Panc1 (cell line): Measurements from ENCODE around the gene NSUN2. TPM values are rescaled to one million over a fixed set of nuclear protein-coding genes. Genes with fewer than 3 reads are reported as not detected.

ENCODE experiments used
- ATAC-seq: fragments of 200-7000 bp; cut with Tn5 transposase; 2 replicates; pipeline ENCODE4 v1.9.1; 2020; ENCODE audit warnings: mild to moderate bottlenecking, moderate library complexity
- BruUV-seq: library from RNA; stranded (reverse); fragments of 400-500 nt; replicated peaks from 2 replicates; lab custom pipeline; 2021; lab: Mats Ljungman, UMichigan
- CTCF ChIA-PET: fragments of 300-600 bp; sonication (Branson Sonifier 250); formaldehyde crosslinking; loops from one replicate; lab custom pipeline; 2022; ENCODE audit warnings: antibody characterized with exemption; lab: Charles Lee
- POLR2A ChIA-PET: fragments of 300-600 bp; sonication (Branson Sonifier 250); formaldehyde crosslinking; loops from one replicate; lab custom pipeline; 2022; ENCODE audit warnings: antibody characterized with exemption; lab: Charles Lee
- DNase-seq: peaks from one replicate; pipeline ENCODE4 v3.0.0-alpha.2; 2010; ENCODE audit warnings: low read depth, low spot score
- H3K27ac ChIP-seq: 2 replicates; pipeline ENCODE4 v1.5.1; 2011; ENCODE audit warnings: mild to moderate bottlenecking, low read length, inconsistent platforms
- H3K27me3 ChIP-seq: fragments of 200-500 bp; sonication (Bioruptor generic); 2 replicates; pipeline ENCODE4 v1.6.0; 2014; ENCODE audit warnings: low read length, inconsistent platforms; ENCODE audit not compliant: control insufficient read depth, insufficient read depth
- H3K36me3 ChIP-seq: fragments of 200-500 bp; sonication (Bioruptor generic); 2 replicates; pipeline ENCODE4 v1.5.1; 2014; ENCODE audit warnings: inconsistent platforms, mild to moderate bottlenecking, low read length, moderate library complexity; ENCODE audit not compliant: control insufficient read depth, insufficient read depth
- H3K4me1 ChIP-seq: 2 replicates; pipeline ENCODE4 v1.5.1; 2011; ENCODE audit warnings: inconsistent platforms, mild to moderate bottlenecking, low read length, moderate library complexity; ENCODE audit not compliant: control insufficient read depth, insufficient read depth
- H3K4me3 ChIP-seq, 2 experiments: 2 replicates each; pipeline ENCODE4 v1.5.1; 2011 to 2012; ENCODE audit warnings: low read depth in 2 of 2, low read length in 2 of 2, mild to moderate bottlenecking in 2 of 2, inconsistent platforms in 1 of 2, moderate library complexity in 1 of 2
- H3K9me3 ChIP-seq: fragments of 200-500 bp; sonication (Bioruptor generic); 2 replicates; pipeline ENCODE4 v1.5.1; 2014; ENCODE audit warnings: low read depth, mild to moderate bottlenecking, inconsistent platforms, low read length, moderate library complexity; ENCODE audit not compliant: control insufficient read depth, insufficient read depth
- POLR2AphosphoS5 ChIP-seq: IDR thresholded peaks from 2 replicates; pipeline ENCODE4 v1.6.1; 2012; ENCODE audit warnings: mild to moderate bottlenecking, low read depth, low read length, moderate library complexity
- SIN3A ChIP-seq: IDR thresholded peaks from 2 replicates; pipeline ENCODE4 v1.6.1; 2012; ENCODE audit warnings: low read depth, mild to moderate bottlenecking, low read length, moderate library complexity, borderline replicate concordance; ENCODE audit not compliant: insufficient read depth
- TCF7L2 ChIP-seq: IDR thresholded peaks from 2 replicates; pipeline ENCODE4 v1.6.1; 2011; ENCODE audit warnings: mild to moderate bottlenecking, low read depth, low read length, inconsistent platforms
- in situ Hi-C: cut with HindIII; loops from 2 replicates; pipeline ENCODE4 v1.10.0; 2016; ENCODE audit warnings: low sequenced_read_pairs, low pct_unique_long_range_greater_than_20kb
- intact Hi-C: fragments of 100-400 bp; cut with micrococcal nuclease; formaldehyde crosslinking; loops from one replicate; pipeline ENCODE4 v1.10.0; 2022; ENCODE audit not compliant: unreplicated experiment
- total RNA-seq: library from RNA; stranded (reverse); gene quantifications from one replicate; pipeline ENCODE4 v1.2.1, GENCODE V29; 2021; ENCODE audit not compliant: unreplicated experiment
- TF ChIP-seq, protein P1 (sequence below), 2 experiments: IDR thresholded peaks; 2 replicates each; pipeline ENCODE4 v1.6.1; 2011 to 2012; ENCODE audit warnings: low read depth in 2 of 2, control low read depth in 1 of 2, low read length in 1 of 2, mild to moderate bottlenecking in 1 of 2, moderate library complexity in 1 of 2; ENCODE audit not compliant: insufficient read depth in 1 of 2
- TF ChIP-seq, protein P2 (sequence below): fragments of 450-650 bp; IDR thresholded peaks from 2 replicates; pipeline ENCODE4 v1.5.1; 2017; ENCODE audit warnings: mild to moderate bottlenecking

Gene NSUN2
- total RNA-seq, 1 experiment from 2014 or later, result 125 TPM

DNA sequence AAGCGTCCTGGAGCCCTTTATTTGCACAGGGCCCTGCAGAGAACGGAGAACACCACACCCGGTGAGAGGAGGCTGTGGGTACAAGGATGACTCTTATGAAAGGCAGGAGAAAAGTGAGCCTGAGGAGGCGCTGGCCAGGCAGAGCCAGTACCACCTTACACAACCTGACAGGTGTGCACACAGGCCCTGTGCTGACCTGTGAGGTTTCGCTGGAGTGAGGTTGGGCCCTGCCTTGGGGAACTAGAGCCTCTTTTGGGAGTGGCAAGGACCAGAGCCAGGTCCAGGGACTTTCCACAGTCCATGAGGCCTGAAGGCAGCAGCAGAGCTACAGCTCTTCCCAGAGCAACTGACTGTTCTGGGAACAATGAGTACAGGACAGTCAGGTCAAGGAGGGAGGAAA is 3.4 kb upstream of the NSUN2 start:
- peaks cover 10% of the 10 kb centered on the region for H3K36me3 ChIP-seq
- ChIA-PET POLR2A (no interaction called here), CTCF (interaction anchor here (0.9 kb wide), 1 partner anchor 12 kb away, joined by 5 read pairs; no protein-coding TSS in a partner anchor)
- ATAC-seq, result no peak
- no peak overlapping the region for H3K4me3 ChIP-seq
- H3K4me1 ChIP-seq, result peaks cover 32% of the 10 kb centered on the region
- H3K27ac ChIP-seq, result no peak overlapping the region
- intact Hi-C loops (loop anchor here (10.0 kb wide), 2 partner anchors 79 to 109 kb away; partner anchors contain the start of gene TENT4A), in situ Hi-C loops (no loop called here)
- H3K9me3 ChIP-seq, result no peaks in the 10 kb centered on the region
- H3K27me3 ChIP-seq, result no peaks in the 10 kb centered on the region
- BruUV-seq, result no TSS peak
- TF ChIP-seq TCF7L2 (no peak), POLR2AphosphoS5 (no peak), SIN3A (no peak)
- TF ChIP-seq, protein P1, sequence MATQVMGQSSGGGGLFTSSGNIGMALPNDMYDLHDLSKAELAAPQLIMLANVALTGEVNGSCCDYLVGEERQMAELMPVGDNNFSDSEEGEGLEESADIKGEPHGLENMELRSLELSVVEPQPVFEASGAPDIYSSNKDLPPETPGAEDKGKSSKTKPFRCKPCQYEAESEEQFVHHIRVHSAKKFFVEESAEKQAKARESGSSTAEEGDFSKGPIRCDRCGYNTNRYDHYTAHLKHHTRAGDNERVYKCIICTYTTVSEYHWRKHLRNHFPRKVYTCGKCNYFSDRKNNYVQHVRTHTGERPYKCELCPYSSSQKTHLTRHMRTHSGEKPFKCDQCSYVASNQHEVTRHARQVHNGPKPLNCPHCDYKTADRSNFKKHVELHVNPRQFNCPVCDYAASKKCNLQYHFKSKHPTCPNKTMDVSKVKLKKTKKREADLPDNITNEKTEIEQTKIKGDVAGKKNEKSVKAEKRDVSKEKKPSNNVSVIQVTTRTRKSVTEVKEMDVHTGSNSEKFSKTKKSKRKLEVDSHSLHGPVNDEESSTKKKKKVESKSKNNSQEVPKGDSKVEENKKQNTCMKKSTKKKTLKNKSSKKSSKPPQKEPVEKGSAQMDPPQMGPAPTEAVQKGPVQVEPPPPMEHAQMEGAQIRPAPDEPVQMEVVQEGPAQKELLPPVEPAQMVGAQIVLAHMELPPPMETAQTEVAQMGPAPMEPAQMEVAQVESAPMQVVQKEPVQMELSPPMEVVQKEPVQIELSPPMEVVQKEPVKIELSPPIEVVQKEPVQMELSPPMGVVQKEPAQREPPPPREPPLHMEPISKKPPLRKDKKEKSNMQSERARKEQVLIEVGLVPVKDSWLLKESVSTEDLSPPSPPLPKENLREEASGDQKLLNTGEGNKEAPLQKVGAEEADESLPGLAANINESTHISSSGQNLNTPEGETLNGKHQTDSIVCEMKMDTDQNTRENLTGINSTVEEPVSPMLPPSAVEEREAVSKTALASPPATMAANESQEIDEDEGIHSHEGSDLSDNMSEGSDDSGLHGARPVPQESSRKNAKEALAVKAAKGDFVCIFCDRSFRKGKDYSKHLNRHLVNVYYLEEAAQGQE (IDR thresholded peaks at IDR 0.05; ENCODE audit: insufficient read depth in 1 of 2, low read depth in 2 of 2, low read length in 1 of 2), result no peak
- TF ChIP-seq, protein P2, sequence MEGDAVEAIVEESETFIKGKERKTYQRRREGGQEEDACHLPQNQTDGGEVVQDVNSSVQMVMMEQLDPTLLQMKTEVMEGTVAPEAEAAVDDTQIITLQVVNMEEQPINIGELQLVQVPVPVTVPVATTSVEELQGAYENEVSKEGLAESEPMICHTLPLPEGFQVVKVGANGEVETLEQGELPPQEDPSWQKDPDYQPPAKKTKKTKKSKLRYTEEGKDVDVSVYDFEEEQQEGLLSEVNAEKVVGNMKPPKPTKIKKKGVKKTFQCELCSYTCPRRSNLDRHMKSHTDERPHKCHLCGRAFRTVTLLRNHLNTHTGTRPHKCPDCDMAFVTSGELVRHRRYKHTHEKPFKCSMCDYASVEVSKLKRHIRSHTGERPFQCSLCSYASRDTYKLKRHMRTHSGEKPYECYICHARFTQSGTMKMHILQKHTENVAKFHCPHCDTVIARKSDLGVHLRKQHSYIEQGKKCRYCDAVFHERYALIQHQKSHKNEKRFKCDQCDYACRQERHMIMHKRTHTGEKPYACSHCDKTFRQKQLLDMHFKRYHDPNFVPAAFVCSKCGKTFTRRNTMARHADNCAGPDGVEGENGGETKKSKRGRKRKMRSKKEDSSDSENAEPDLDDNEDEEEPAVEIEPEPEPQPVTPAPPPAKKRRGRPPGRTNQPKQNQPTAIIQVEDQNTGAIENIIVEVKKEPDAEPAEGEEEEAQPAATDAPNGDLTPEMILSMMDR, result no peak
- no peak for DNase-seq

DNA sequence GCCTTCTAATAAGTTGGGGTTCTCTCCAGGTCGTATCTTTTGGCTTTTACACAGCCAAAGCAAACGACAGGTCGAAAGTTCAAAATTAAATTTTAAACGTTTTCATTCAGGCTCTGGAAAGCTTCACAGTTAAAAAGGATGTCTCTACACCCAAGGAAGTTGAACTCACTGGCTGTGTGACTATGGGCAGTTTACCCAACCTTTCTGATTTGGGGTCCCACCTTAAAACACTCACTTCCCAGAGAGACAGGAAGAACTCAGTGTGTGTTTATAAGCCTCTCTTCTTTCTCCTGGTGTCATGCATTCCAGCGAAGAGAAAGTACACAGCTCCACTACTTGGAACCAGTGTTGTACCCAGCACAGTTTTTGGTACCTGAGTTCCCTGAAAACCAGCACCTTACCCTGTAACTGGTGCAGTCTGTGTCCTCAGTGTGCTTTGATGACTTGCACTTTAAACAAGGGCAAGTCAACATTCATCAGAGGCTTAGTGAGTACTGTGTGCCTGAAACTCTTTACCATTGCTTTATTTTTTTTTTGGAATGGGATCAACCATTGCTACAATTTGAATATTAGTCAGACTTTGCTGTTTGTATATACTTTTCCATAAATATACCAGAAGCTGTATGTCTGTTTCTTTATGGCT is 2.1 kb upstream of the NSUN2 start:
- POLR2A ChIA-PET, result no interaction called here
- Histone ChIP-seq H3K27me3 (no peaks in the 10 kb centered on the region), H3K36me3 (peaks cover 17% of the 10 kb centered on the region), H3K4me1 (peaks cover 34% of the 10 kb centered on the region), H3K4me3 (peak overlapping the region; percentile 96 to 100), H3K27ac (peak overlapping the region; percentile 98), H3K9me3 (no peaks in the 10 kb centered on the region)
- TF ChIP-seq, protein P1 (IDR thresholded peaks at IDR 0.05; ENCODE audit: insufficient read depth in 1 of 2, low read depth in 2 of 2, low read length in 1 of 2), result no peak
- TF ChIP-seq, protein P2, result no peak
- no peak for TF ChIP-seq POLR2AphosphoS5
- TF ChIP-seq SIN3A, result no peak
- TF ChIP-seq TCF7L2, result no peak
- intact Hi-C loops (loop anchor here (10.0 kb wide), 2 partner anchors 80 to 110 kb away; partner anchors contain the start of gene TENT4A), in situ Hi-C loops (no loop called here)
- CTCF ChIA-PET, result no interaction called here
- no peak for DNase-seq
- no peak for ATAC-seq
- BruUV-seq, result TSS peak; percentile 74
